PFSK-1 (cell line): ENCODE results near the gene CC2D1A.

Source experiments
- REST ChIP-seq, 2 experiments: IDR thresholded peaks; 2 replicates each; pipeline versions ENCODE4 v1.6.1 to v1.8.0; 2011 to 2012; ENCODE audit warnings: low read depth in 2 of 2, low read length in 2 of 2, control low read depth in 1 of 2, inconsistent platforms in 1 of 2, mild to moderate bottlenecking in 1 of 2, moderate library complexity in 1 of 2; ENCODE audit not compliant: insufficient read depth in 1 of 2
- TAF1 ChIP-seq: IDR thresholded peaks from 2 replicates; pipeline ENCODE4 v1.6.1; 2012; ENCODE audit warnings: low read length, control low read depth, borderline replicate concordance; ENCODE audit not compliant: insufficient read depth

DNA sequence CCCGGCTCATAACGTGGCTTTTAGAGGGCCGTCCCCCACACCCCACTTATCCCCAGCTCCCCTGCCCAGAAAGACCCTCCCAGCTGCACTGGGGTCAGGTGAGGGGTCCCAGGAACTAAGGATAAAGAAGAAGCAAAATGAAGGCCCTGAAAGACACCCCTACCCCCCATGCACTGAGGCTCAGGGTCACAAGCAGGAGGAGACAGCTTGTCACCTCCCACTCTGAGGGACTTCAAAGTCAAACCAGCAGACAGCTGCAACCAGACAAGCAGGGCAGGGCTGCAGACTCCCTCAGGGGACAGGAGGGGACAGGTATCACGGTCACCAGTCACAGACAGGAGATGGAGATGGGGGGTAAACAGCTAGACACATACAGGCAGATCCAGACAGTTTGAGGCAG lies 35.1 kb upstream of the CC2D1A start:
- TF ChIP-seq TAF1 (no peak), REST (IDR thresholded peaks at IDR 0.05; ENCODE audit: insufficient read depth in 1 of 2, low read depth in 2 of 2, low read length in 2 of 2) (no peak)
